ENCODE measurements around the gene CEP83. TPM values are rescaled to one million over a fixed set of nuclear protein-coding genes. Genes with fewer than 3 reads are reported as not detected.
"Not testable (repeated sequence)": the region's sequence is repeated elsewhere in the genome, so short reads cannot be mapped to it uniquely, and the experiment has no call there.

CEP83 gene
- total and polyA plus RNA-seq, 8 donors: 7.0 to 14.5 (median 8.7) TPM

DNA sequence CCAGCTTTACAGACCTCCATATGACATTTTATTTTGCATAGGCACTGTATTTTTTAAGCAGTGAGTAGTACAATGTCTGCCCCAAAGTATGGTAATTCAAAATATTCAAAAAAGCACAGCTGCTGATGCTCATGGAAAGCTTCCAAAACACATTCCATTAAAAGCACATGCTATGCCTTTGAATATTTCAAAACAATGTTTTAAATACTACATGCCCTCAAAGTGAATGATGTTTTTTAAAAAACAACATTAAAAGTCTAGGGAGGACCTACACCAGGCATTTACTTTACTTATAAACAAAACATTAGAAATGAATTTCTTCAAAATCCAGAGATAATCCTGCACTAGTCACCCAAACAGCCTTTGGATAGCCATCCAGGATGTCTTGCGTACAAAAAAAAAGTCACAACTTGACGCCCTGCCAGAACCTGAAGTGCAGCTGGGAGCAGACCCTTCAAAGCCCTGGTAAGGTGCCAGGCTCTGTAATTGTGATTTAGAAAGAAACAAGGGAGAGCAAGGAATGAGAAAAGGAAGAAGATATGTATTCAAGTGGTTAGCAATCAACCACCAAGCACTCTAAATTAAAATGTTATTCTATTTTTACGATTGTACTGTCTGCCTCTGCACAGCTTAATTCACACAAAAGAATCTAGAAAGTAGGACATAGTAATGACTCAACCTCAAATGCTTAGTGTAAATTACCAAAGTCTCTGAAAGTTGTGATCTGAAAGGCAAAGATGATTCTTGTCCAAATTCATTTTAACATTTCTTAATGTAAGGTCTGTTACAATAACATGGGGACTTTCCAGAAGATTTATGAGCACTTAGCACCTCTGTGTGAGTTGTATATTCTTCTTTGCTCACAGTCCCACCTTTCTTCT lies 31.9 kb downstream of the CEP83 start:
- H3K4me3 ChIP-seq: no peak overlapping the region
- H3K36me3 ChIP-seq: no peaks in the 10 kb centered on the region
- intact Hi-C loops (cut with DNase I): no loop called here
- DNase-seq: peak in 4 of 6 donors; percentile 19 to 48 (median 30)
- H3K4me1 ChIP-seq: peaks cover 0 to 21% (median 16%) of the 10 kb centered on the region in 3 donors
- H3K9me3 ChIP-seq: no peaks in the 10 kb centered on the region
- peak; percentile 41 for FAIRE-seq
- ATAC-seq: peak; percentile 46 to 77 (median 64)
- TF ChIP-seq, protein P1, sequence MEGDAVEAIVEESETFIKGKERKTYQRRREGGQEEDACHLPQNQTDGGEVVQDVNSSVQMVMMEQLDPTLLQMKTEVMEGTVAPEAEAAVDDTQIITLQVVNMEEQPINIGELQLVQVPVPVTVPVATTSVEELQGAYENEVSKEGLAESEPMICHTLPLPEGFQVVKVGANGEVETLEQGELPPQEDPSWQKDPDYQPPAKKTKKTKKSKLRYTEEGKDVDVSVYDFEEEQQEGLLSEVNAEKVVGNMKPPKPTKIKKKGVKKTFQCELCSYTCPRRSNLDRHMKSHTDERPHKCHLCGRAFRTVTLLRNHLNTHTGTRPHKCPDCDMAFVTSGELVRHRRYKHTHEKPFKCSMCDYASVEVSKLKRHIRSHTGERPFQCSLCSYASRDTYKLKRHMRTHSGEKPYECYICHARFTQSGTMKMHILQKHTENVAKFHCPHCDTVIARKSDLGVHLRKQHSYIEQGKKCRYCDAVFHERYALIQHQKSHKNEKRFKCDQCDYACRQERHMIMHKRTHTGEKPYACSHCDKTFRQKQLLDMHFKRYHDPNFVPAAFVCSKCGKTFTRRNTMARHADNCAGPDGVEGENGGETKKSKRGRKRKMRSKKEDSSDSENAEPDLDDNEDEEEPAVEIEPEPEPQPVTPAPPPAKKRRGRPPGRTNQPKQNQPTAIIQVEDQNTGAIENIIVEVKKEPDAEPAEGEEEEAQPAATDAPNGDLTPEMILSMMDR (IDR thresholded peaks at IDR 0.05): no peak
- WGBS, 2 donors: 12 to 19% methylated on average over 3 of the region's 3 CpGs
- peak overlapping the region in 1 of 4 donors; percentile 23 for H3K27ac ChIP-seq
- no peaks in the 10 kb centered on the region for H3K27me3 ChIP-seq

- peaks cover 0 to 21% (median 16%) of the 10 kb centered on the region in 3 donors for H3K4me1 ChIP-seq
- H3K4me3 ChIP-seq: no peak overlapping the region
- no peak overlapping the region for H3K27ac ChIP-seq
- H3K27me3 ChIP-seq: no peaks in the 10 kb centered on the region
- DNase-seq (no peak), FAIRE-seq (no peak), ATAC-seq (no peak)
- no peaks in the 10 kb centered on the region for H3K9me3 ChIP-seq
- no peaks in the 10 kb centered on the region for H3K36me3 ChIP-seq
- WGBS, 2 donors: 96 to 100% methylated on average over 3 of the region's 3 CpGs
- intact Hi-C loops (cut with DNase I): no loop called here
- TF ChIP-seq, protein P1 (IDR thresholded peaks at IDR 0.05): no peak
These were observed 33.6 kb downstream of the CEP83 start for GRCh38 chr12:94426049-94426448.

DNA sequence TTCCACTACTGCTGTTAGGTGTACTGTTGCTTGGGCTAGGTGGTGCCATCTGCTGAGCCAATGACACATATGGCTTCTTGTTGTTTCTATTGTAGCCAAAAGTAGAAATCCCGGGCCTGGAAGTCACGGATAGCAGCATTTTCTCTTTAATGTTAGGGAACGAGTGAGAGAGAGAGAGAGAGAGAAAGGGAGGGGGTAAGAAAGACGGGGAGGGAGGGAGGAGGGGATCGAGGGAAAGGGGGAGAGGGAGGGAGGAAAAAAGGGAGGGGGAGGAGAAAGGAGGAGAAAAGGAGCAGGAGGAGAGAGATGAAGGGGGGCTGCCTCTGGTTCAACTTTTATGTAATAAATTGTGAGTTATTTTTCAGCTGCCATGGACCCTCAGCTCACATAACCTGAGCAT lies 34.8 kb downstream of the CEP83 start:
- H3K9me3 ChIP-seq; H3K27me3 ChIP-seq; intact Hi-C loops (cut with DNase I); H3K36me3 ChIP-seq; H3K4me3 ChIP-seq; H3K27ac ChIP-seq; DNase-seq; FAIRE-seq: not testable (repeated sequence)
- peak in 1 of 4 donors; percentile 55 for ATAC-seq
- WGBS, 2 donors: 96% methylated on average over 5 of the region's 5 CpGs
- H3K4me1 ChIP-seq: peaks cover 0 to 21% (median 16%) of the 10 kb centered on the region in 3 donors

GRCh38 chr12:94421868-94422740 lies 37.6 kb downstream of the CEP83 start:
- H3K9me3 ChIP-seq: no peaks in the 10 kb centered on the region
- FAIRE-seq: no peak

DNA sequence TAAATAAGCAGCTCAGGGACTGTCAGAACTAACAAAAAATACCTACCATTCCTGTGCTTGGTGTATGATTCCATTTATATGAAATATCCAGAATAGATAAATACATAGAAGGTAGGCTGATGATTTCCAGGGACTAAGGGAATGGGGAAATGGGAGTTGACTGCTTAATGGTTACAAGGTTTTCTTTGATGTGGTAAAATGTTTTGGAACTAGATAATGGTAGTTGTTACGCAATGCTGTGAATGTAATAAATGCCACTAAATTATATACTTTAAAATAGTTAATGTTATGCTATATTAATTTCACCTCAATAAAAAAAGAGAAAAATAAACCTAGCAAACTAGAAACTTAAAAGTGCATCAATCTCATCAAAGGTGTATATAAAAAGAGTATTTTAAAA lies 41.1 kb downstream of the CEP83 start:
- WGBS, 2 donors: 95 to 97% methylated on average over 1 of the region's 1 CpG
- TF ChIP-seq, protein P1 (IDR thresholded peaks at IDR 0.05): no peak
- H3K27ac ChIP-seq: no peak overlapping the region
- no peaks in the 10 kb centered on the region for H3K27me3 ChIP-seq
- FAIRE-seq: no peak
- H3K4me3 ChIP-seq: no peak overlapping the region
- H3K36me3 ChIP-seq: no peaks in the 10 kb centered on the region
- intact Hi-C loops (cut with DNase I): no loop called here
- DNase-seq: no peak
- ATAC-seq: no peak
- H3K9me3 ChIP-seq: no peaks in the 10 kb centered on the region
- H3K4me1 ChIP-seq: no peaks in the 10 kb centered on the region

More at GRCh38 chr12:94421868-94422740, 37.6 kb downstream of the CEP83 start:
- Histone ChIP-seq H3K27ac (no peak overlapping the region), H3K36me3 (no peaks in the 10 kb centered on the region), H3K27me3 (no peaks in the 10 kb centered on the region), H3K4me1 (peaks cover 0 to 4% (median 2%) of the 10 kb centered on the region in 3 donors), H3K4me3 (no peak overlapping the region)
- no peak for DNase-seq
- no peak for ATAC-seq
- TF ChIP-seq, protein P1 (IDR thresholded peaks at IDR 0.05): no peak
- intact Hi-C loops (cut with DNase I): no loop called here
- WGBS, 2 donors: 96 to 98% methylated on average over 5 of the region's 5 CpGs
